ENCODE results near the gene PACC1.

PACC1 gene

DNA sequence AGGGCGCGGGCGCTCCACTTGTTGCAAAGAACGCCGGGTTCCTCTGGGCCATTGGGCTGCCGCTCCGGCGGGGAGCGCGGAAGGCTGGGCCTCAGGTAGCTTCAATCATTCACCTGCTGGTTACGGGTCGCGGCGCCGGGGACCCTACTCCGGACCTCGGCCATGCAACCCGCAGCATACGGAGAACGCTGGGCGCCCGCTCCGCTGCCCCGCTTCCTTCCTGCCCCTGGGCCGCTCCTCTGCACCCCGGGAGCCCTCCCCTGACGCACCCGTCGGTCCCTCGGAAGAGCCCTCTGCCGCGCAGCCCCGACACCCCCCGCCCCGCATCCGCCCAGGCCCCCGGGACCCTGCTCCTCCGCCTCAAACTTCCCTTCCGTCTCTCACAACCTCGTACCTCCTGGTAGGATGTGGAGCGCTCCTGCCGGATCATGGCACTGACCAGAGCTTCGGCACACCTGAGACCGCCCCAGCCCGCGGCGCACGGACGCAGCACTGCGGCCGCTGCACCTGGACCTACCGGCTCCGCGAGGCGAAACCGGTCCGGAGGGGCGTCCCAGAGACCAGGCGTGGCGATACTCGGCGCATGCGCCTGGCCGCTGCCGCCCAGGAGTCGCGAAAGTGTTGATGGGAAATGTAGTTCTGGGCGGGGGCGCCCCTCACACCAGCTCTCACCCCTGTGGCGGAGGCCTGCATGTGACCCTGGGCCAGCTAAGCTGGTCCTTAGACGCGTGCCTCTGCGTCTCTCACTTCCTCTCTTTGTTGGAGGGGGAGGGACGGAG, at the start of gene PACC1:
Gene PACC1, minus strand, starts transcription at position 559 of the 779 bp plus-strand sequence. Its CDS starts 129 bp downstream, at position 430.
- peak; percentile 82 for DNase-seq (ENCODE audit: low spot score)

DNA sequence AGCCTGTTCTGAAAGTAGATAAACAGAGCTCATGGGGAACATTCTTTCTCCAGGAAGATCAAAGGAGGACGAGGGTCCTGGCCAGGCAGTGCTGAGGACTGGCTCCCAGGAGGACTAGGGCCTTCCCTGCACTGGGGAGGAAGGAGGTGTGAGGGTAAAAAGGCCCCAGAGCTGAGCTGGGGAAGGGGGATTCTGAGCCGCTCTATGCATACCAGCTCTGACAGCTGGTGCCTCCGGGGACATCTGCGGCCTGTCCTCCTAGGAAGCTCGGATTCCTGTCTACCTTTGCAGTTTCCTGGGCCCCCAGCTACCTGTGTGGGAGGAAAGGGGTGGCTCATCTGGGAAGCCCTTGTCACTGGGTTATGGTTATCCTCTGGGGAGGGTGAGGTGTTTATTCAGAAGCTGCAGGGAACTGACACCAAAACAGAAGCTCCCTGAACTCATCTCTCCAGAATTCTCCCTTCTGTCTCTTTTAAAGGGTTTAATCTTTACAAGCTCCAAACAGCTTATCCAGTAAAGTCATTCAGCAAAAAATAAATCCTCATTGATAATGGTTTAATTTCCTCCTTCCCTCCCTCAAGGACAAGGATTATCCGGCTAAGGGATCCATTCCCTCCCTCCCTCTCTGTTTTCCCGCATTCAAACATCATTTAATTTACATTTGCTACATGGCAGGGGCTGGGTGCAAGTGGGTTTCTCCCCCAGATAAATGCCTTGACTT, 49.0 kb upstream of the PACC1 start:
- no peak for DNase-seq (ENCODE audit: low spot score)

DNA sequence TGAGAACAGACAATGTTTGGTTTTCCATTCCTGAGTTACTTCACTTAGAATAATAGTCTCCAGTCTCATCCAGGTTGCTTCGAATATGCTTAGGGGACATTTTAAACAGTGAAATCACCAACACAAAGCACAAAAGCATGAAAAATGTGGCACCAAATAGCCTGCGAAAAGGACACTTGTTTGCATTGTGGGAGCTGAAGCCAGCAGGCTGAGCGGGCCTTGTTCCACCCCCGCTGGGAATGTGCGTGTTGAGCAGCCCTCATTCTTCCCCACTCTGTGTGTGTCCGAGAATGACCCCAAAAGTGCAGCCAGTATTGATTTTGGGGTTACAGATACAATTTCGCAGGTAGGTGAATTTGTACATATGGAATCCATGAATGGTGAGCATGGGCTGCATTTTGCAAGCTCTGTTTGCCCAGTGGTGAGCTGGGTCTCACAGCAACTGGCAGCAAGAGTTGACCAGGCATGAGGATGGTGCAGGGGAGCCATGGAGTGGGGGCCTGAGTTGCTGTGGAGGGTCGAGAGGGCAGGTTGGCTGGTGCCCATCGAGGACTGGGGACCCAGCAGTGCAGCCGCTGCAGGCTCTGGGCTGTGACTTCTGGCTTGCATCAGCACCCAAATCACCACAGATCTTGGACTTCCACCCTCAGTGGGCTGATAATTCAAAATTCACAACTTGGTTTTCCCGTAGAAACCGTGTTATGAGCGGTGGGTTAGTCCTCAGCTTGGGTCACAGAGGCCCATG, 47.4 kb upstream of the PACC1 start:
- DNase-seq (ENCODE audit: low spot score): no peak

DNA sequence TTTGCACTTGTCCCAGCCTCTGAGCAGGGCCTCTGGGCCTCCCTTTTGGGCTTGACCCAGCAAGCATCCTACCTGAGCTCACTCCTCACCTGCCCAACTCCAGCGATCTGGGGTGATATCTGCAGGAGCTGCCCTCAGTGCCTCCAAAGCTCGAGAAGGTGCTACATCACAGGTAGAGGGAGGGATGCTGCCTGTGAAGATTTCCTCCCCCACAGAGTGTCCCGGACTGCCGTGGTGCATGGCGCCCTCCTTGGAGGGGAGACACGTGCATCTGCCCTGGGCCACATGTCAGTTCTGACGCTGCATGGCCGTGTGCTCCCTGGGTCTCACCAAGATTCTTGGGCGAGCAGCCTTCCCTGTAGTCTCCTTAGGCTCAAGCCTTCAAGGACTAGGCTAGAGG, 45.7 kb upstream of the PACC1 start:
- DNase-seq (ENCODE audit: low spot score): no peak

DNA sequence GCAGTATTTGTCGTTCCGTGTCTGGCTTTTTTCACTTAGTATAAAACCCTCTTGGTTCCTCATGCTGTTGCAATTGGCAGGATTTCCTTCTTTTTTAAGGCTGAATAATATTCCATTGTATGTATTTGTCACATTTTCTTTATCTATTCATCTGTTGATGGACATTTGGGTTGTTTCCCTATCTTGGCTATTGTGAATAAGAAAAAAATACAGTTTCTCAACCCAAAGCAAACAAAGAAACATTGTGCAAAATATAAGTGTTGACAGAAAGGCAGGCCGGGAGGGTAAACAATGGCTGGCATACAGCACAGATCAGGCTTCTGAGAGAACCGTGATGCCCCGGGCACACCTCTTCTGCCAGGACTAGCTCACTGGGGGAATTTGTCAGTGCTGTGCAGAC, 45.0 kb upstream of the PACC1 start:
- no peak for DNase-seq (ENCODE audit: low spot score)

DNA sequence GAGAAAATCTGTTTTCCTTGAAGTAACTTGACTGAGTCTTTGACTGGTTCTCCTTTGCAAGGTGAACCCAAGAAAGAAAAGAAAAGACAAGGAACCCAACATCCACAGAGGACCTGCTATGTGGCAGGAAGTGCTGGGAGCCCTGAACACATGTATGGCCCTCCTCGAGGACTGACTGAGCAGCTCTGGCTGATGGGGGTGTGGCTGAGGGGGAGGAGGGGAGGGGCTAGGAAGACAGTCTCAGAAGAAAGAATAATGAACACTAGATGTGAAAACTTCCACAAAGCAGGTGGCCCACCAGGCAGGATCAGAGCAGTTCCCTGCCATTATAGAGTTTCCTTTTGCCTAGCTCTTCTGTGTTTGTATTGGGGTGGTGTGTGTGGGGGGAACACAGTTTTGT, 44.1 kb upstream of the PACC1 start:
- no peak for DNase-seq (ENCODE audit: low spot score)

DNA sequence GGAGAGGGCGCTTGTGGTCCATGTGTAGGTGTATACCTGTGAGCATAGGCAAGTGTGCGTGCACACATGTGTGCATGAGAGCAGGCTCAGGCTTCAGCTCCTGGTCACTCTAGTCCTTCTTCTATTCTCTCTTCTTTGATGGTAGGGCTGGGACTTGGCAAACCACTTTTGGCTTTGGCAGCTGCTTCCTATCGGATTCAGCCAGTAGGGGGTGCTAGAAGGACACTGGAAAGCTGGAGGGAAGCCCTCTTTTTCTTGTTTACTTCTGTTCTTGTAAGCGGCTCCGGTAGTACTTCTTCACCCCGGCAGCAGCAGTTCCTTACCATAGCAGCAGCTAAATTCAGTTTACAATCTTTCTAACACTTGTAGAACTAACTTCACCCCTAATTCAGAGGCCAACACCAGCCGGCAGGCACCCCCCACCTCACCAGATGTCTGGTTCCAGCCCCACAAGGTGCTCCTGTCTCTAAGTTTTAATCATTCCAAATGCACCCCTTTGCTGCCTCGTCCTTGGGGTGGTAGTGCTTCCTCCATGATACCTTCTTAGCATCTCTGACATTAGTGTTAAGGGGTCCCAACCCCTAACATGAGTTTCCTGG, 43.2 kb upstream of the PACC1 start:
- peak; percentile 62 for DNase-seq (ENCODE audit: low spot score)

DNA sequence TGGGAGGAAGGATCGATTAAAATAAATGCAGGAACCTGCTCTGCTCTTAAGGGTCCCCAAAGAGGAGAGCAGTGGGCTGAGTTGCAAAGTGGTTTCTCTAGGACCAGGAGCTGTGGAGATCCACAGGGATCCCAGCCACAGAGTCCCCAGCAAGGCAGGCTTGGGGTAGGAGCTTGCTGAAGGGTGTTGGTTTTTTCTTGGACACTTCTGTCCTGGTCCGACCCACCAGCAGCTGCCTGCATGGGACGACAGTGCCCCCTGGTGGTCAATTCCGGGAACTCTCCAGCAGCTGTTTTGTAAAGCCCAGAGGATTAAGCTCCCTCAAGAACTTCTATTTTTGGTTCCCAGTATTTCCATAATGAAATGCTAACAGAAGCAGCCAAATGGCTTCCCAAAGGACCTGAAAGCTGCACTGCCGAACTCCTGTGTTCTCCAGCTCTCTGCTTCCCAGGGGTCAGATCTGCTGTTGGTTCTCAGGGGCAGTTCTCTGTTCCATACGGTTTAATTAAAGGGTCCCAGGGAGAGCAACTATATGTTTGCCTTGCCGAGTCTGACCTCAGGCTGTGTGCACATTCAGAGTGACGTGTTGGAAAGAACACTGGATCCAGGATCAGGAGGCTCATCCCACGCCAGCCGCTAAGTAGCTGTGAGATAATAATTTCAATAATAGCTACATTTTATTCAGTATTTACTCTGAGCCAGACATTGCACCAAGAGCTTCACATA, 41.3 kb upstream of the PACC1 start:
- DNase-seq (ENCODE audit: low spot score): peak; percentile 78

DNA sequence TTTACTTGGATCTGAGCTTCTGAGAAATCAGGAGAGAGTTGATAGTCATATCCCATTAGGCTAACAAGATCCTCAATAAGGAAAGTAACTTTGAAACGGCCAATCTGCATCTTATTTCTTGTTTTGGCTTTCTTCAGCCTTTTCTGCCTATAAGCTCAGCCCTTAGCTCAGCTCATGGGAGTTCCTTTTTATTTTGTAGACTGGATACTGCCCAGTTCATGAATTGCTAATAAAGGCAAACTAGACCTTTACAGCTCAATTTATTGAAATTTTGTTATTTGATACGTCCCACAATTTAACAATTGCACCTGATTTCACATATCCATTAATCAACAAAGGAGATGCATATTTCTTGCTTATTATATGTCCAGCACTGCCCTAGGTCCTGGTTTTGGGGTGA, 40.7 kb upstream of the PACC1 start:
- DNase-seq (ENCODE audit: low spot score): no peak

DNA sequence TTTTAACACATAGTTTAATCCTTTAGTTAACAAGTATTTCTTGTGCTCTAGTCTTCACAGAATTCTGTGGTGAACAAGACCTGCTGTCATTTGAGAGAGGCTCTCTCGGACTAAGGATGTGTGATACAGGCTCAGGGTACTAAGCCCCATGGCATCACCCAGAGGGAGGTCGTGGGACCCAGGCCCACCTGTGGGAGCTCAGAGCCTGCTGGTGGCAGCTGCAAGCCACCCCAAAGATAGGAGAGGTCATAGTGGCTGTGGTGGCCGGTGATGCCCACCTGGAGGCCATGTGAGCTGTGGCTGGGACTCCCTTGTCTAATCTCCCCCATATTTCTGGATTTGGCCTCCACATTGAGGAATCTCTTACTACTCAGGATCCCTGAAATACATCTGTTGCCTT, 40.1 kb upstream of the PACC1 start:
- DNase-seq (ENCODE audit: low spot score): no peak

DNA sequence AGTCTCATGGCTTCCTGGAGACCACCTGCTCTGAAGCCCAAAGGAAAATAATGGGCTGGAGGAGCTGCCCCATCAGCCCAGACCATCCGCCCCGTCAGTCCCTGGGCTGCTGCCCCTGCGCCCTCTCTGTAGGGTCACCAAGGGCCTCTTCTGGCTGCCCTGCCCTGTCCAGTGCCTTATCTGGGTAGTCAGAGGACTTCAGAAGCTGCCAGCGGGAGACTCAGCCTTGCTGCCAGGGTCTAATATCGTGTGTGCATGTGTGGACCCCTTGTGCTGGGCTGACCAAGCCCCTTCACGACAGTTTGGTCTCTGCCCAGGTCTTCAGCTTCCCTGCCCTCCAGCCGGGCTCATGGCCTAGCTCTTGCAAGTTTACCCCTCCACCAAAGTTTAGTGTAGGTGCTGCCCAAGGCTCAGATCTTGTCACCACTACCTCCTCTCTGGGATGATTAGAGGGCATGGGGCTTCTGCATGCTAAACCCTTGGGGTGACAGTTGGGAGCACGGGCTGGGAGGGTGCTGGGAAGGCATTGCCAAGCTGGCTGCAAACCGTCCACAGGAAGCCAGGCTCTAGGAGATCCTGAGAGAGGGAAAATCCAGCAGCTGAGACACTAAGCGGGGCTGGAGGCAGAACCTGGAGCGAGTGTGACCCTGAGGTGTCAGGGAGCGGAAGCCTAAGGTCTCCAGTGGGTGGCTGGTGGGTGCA, 38.6 kb upstream of the PACC1 start:
- DNase-seq (ENCODE audit: low spot score): no peak

DNA sequence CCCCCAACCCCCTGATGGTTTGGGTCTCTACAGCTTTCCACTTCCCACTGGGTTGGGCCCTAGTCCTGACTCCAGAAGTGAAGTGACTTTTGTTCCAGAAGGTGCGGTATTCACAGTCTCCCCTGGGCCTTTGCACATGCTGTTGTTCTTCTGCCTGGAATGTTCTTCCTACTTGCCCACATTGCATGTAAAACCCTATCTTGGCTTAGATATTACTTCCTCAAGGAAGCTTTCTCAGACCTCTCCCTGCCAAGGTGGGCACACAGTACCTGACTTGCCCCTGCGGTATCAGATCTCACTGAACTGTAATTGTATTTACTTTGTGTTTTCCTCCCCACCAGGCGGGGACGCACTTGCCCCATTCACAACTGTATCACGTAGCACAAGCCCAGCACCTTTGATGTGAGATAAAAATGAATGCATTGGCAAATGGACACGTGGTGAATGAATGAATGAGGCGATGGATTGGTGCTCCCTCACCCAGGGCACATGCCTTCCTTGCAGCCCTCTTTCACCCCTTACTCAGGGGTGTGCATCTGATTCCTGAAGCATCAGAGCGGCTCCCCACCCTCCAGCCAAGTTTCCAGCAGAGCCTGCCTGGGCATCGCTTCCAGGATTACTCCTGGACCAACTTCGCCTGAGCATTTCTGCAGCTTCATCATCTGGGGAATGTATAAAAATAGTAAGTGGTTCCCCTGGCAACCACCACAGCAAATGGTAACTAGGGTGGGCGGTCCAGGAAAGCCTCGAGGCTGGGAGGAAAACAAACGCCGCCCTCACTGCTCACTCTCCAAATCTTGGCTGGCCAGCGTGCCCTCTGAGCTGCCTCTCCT, 37.9 kb upstream of the PACC1 start:
- no peak for DNase-seq (ENCODE audit: low spot score)

DNA sequence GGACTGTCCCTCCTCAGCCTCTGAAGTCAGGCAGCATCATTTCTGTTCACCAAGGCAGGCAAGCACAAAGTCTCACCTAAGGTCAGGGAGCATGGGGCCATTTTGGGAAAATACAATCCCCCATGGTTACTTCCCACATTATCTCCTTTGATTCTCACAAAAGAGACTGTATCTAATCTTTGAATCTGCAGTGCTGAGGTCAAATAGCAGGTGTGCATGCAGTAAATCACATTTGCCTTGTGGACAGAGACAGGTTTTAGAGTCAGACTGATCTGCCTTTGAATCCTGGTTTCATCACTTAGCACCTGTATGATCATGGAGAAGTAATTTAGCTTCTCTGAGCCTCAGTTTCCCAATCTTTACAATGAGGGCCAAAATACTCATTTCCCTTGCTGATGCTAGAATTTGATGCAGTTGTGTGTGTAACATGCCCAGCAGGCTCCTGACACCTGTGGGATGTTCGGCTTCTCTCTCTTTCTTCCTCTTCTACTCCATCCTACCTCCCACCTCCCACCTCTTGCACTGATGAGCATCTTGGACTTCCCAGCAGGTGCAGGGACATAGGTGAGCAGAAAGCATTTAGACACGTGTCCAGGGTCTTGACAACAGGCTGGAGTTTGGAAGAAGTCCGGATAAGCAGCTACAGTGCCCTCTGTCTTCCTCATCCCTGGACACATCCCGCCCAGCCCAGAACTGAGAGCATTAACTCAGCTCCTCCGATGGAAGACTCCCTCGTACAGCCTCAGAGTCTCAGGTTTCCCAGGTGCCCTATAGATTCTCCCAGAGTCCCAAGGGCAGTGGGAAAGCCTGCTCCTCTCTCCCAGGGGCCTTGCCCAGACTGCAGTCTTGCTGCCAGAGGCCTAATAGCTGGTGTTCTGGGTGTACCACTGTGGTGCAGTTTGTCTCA, 37.0 kb upstream of the PACC1 start:
- DNase-seq (ENCODE audit: low spot score): no peak

DNA sequence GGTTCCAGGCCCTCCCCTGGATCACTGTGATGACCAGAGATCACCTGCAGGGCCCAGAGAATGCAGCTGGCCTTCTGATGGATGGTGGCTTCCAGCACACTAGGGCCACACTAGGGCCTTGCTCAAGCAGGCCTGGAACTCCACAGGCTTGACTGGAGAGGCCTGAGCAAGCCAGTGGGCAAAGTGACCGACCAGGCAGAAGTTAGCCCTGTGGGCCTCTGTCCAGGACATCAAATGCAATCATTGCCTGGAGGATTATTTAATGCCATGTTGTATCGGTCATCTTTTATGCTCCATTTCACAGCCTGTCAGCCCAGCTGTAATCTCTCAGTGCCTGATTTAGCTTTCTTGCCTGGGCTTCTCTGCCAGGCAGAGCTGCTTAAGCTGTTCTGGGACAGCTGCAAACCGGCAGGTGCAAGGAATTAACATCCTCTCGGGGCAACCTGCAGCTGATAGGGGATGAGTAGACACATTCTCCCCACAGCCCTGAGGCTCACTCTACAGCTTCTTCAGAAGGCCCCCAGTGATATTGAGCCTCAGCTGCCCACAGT, 35.7 kb upstream of the PACC1 start:
- DNase-seq (ENCODE audit: low spot score): no peak

DNA sequence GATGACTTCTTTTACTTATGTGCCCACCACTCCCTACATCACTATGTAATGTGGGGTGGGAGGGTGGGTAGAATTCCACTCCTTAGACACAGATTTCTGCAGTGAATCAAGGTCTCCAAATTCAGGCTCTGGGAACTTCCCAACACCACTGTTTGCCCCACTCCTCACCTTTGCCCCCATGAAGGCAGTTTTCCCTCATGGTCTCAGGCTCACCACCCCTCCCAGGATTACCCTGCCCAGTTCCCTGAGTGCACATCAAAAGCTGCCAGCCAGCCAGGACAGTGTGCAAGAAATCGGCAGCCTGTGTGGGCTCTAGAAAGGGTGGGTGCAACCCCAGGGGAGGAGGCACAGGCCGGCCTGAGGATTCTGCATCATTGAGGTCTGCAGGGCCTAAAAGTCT, 32.8 kb upstream of the PACC1 start:
- DNase-seq (ENCODE audit: low spot score): no peak

DNA sequence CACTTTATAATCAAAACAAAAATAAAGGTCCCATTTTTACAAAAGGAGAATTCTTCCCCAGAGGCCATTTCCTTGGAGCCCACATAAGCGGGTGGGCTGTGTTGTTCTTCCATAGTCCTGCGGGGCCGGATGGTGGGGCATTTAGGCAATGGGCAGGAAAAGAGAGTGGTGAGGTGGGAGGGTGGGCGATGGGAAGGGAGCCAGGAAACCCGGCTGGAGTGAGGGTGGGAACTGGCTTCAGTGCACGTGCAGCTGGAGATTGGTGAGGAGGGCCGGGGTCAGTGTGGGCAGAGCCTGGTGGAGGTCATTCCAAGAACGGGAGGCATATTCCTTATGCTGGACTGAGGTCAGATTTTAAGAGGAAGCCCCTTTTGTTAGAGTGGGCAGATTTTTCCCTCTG, 31.6 kb upstream of the PACC1 start:
- DNase-seq (ENCODE audit: low spot score): no peak

DNA sequence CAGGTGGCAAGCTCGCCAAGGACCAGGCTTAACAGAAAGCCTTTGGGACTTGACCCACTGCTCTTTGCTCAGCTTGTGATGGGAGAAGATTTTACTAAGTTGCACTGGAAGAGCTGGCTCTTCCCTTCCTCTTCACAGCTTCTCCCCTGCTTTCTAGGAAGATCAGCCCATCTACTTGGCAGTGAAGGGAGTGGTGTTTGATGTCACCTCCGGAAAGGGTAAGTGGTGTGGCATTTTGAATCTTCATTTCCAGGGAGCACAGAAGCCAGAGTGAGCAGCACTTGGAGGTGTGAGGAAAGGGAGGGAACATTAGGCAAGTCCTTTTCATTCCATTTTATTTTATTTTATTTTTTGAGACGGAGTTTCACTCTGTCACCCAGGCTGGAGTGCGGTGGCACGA, 27.7 kb upstream of the PACC1 start:
- DNase-seq (ENCODE audit: low spot score): no peak

DNA sequence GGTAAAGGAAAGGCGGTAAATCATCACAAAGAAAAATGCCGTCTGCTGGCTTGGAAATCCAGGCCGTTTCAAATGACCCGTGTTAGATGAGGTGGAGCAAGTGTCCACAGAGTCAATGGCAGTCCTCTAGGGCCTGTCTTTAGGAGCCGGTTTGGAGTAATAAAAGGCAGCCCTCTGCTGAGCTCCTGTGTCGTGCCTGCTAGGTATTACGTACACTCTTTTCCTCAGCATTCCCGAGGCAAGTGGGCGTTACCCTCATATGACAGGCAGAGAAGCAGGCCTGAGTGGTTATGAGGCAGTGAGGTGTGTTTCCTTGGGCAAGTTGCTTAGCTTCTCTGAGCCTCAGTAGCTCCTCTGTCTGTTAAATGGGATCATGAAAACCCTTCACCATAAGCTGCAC, 25.7 kb upstream of the PACC1 start:
- DNase-seq (ENCODE audit: low spot score): no peak

DNA sequence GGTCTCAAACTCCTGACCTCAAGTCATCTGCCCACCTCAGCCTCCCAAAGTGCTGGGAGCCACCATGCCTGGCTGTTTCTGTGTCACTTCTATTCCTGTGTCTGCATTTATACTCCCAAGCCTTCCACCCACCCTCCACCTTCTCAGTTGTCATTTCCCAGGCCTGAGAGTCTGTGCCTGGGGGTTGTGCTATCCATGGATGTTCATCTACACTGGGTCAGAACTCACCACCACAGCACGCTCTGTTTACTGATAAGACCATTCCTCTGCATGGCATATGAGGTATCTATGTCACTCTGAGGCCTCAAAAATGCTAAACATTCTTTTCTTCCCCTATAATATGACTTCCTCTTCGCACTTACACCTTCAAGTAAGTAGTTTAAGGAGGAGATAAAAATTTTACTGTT, 24.1 kb upstream of the PACC1 start:
- DNase-seq (ENCODE audit: low spot score): no peak

Measured in hematopoietic multipotent progenitor cell treated with erythropoietin and hydrocortisone succinate and interleukin-3 and kit ligand, for 15 days (in vitro differentiated cells).